Measurements from ENCODE around the gene MMP21.

The MMP21 gene

DNA sequence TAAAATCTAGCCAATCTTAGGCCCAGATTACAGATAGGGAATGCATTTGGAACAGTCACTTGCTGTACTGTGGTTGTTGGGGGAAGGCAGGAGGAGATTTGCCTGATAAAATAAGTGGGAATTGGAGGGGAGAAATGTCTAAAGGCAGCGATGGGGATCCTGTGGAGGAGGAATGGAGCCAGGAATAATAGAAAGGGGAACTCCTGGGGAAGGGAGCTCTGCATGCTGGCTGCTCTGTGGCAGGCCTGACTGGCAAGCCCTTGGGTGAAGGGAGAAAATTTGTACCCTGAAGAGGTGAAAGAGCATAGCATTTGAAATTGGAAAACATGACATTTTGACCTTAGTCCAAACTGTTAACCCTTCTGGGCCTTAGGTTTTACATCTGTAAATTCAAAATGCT, 13.7 kb downstream of the MMP21 start:
- DNase-seq = no peak

DNA sequence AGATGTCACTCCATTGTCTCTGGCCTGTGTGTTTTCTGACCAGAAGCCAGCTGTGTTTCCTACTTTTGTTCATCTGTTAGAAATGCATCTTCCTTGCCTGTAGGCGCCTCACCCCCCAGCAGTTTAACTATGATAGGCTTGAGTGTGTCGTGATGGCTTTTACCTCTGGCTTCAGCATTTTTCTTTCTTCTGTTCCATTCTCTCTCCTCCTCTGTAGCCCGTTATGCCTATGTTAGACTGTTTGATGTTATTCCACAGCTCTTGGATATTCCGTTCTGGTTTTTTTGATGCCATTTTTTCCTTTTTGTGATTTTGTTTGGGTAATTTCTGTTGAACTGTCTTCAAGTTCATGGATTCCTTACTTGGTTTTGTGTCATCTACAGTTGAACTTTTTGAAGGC, 17.9 kb downstream of the MMP21 start:
- DNase-seq = no peak

DNA sequence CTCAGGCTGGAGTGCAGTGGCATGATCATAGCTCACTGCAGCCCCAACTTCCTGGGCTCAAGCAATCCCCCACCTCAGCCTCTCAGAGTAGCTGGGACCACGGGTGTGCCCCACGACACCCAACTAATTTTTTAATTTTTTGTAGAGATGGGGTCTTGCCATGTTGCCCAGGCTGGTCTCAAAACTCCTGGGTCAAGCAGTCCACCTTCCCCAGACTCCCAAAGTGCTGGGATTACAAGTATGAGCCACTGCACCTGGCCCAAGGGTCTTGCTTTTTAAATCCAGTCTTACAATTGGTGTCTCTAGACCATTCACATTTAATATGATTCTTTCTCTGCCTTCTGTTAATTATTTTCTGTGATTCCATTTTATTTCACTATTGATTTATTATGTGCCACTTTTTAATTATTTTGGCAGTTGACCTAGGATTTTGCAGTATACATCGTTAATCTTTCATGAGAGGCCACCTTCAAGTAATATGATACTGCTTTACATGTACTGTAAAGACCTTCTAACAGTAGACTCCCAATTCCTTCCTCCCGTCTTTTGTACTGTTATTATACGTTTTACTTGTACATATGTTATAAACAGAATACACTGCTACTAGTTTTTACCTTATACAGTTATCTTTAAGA, 18.7 kb downstream of the MMP21 start:
- DNase-seq = no peak

DNA sequence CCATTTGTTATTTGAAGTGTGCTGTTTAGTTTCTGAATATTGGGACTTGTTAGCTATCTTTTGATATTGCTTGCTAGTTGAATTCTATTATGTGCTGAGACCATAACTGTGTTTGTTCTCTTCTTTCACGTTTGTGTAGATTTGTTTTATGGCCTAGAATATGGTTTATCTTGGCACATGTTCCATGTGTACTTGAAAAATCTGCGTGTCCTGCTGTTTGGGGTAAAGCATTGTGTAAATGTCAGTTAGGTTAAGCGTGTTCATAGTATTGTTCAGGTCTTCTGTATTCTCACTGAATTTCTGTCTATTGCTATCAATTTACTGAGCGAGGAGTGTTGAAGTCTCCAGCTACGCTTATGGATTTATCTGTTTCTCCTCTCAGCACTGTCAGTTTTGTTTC, 19.4 kb downstream of the MMP21 start:
- DNase-seq = peak; percentile 74 to 77

DNA sequence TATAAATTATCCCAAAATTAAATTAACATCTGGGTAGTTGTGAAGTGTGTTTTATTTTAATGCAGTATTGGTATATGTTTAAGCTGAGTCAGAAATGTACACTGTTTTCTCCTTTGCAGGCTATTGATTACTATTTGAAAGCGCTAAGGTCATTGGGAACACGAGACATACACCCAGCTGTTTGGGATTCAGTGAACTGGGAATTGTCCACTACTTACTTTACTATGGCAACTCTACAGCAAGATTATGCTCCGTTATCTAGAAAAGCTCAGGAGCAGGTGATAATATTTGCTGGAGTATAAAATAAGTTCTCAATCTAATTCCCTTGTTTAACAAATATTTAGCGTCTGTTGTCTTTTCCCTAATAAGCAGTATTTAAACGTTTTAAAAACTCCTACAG, 28.2 kb downstream of the MMP21 start:
- no peak for DNase-seq

DNA sequence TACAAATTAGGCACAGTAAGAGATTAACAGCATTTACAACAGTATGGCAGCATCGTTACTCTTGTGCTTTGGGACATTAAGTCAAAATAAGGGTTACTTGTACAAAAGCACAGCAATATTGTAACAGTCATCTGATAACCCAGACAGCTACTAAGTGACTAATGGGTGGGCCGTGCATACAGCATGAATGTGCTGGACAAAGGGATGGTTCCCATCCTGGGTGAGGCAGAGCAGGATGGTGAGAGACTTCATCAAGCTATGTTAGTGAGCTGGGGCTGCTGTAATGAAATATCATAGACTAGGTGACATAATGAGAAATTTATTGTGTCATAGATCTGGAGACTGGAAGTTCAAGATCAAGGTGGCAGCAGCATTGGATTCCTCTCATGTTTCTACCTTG, 30.7 kb downstream of the MMP21 start:
- no peak for DNase-seq

DNA sequence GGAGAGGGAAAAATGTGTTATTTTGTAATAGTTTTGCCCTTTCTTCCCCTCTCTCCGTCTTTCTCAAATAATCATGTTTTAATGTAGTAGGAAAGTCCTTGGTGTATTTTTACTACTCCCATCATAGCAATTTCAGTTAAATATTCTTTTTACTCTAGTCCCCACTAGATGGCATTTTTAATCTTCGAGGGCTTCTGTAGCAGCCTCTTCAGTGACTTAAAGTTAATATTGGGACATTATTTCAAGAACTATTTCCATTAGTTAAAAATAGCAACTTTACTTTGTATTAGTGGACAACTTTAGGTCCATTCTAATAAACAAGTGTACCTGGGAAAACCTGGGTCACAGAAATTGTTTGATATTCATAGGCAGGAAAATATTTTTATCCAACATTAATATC, 33.2 kb downstream of the MMP21 start:
- no peak for DNase-seq

DNA sequence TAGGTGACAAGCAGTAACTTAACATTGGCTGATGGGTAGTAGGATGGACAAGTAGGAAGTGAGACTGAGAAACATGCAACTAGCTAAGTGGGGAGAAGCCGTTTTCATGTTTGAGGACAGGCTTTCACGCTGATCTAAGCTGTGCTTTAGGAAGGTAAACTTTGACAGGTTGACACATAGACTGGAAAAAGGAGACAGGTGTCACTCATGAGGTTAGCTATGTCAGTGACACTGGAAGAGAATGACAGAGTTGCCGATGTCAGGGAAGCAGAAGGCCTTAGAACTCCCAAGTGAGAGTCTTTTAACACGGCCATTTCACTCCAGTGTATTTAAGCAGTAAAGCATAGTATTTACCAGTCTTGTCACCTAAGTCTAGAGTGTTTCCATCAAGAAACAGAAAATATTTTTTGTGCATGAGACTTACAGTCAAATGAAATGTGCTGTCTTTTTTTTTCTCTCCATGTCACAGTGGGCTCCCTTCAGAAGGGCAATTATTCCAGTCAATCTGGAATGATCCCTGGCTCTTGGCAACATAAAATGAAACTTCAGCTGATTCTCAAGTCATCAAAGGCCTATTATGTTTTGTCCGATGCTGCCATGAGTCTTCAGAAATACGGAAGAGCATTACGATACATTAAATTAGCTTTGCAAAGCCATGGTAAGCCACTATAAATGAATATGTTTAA, 35.5 kb downstream of the MMP21 start:
- no peak for DNase-seq

DNA sequence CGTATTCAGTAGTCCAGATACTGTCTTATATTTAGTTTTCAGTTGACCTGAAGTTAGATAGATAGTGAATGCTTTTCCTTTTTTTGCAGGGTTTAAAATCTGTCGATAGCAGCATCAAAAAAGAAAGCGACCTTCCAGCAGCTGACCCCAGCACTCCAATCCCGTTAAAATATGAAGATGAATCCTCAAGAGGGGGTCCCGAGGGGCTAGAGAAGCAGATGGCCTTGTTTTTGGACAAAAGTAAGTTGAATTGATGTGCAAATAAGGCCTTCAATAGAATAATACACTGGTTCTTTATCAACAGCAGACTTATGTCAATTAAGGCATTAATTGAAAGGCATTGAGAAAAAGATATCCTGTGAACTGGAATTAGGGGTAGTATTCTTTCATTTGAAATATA, 37.4 kb downstream of the MMP21 start:
- no peak for DNase-seq

DNA sequence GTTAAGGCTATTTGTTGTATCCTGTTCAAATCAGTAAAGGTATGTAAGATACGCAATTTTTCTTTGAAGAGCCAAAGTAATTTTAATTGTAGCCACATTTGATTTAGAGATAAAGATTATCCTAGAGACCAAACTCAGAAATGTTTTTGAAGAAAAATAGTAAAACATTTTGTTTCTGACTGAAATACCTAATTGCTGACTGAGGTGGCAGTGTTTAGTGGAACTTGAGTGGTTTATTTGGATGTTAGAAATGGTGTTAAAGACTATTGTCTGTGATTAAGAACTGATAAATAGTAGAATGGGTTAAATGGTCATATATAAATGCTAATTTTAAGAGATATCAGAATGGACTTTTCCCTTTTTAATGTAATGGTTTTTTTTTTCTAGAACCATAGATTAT, 40.8 kb downstream of the MMP21 start:
- DNase-seq = no peak

DNA sequence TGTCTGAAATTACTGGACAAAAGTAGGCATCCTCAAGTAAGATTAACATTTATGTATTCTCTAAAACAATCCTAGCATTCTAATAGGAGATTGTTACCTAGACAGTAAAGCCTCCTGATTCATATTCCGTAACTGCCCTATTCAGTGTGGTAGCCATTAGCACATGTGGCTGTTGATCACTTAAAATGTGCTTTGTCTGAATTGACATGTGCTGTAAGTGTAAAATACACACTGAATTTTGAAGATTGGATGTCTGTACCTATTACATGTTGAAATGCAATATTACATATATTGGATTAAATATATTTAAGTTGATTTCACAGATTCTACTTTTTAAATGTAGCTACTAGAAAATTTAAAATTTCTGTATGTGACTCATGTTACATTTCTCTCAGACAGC, 41.5 kb downstream of the MMP21 start:
- no peak for DNase-seq

DNA sequence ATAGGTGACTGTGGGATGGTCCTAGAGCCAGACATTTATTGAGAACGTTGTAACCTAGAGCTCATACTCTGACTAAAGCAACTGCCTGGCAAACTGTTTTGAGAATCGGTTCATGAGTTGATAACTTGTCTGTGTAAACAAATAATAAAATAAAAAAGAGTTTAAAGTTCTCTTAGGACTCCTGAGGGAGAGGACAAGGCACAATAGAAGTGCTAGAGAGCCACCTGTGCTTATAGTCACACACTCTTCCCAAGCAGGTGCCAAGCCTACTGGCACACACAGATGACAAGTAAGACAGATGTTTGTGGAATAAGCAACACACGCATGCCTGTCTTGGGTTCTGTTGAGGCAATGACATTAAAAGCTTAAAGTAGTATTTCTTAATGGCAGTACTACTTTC, 48.2 kb downstream of the MMP21 start:
- DNase-seq = no peak

DNA sequence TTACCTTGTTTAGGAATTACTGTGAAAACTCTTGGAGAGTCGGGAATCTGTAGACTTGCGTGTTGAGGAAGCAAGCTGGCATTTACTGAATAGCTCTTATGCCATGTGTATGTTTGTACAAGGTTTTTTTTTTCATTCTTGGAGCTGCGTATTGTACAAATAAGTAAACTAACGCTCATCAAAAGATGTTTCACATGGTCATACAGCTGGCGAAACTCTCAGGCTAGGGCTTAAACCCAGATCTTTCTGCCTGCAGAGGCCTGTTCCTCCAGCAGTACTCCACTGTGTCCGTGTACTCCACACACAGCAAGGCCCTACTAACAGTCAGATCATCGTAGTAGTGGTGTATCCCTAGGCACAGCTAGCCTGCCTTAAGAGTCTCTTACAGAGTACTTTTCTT, 48.7 kb downstream of the MMP21 start:
- DNase-seq = no peak

DNA sequence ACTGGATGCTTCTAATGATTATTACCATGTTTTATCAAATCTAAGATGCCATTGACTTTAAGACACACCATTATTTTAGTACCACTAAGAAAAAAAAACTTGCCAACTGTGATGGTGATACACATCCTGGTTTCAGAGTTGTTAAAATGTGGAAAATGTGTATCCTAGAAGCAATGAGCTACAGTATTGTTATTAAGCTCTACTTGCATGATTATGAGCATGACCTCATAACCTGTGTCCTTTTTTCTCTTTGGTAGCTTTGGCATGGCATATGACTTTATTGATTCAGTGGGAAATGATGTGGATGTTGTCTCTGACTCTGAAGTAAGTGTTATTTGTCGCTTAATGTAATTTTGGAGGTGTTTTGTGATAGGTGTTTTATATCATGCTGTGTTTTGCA, 52.8 kb downstream of the MMP21 start:
- DNase-seq = no peak

DNA sequence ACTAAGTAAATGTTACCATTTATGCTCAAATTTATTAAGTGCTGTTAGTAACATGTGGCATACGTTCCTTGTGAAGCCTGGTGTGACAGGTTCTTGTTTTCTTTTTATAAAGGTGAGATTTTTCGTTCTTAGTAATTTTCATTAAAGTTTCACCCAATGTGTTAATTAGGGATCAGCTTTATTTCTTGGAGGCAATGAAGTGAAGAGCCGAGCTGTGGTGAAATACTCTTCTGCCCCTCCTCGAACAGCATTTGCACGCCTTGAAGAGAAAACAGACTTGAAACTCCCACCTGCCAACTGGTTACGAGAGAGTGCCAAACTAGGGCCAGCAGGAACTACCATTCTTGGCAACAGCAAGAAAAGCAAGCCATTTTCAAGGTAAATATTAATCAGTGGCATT, 54.6 kb downstream of the MMP21 start:
- no peak for DNase-seq

DNA sequence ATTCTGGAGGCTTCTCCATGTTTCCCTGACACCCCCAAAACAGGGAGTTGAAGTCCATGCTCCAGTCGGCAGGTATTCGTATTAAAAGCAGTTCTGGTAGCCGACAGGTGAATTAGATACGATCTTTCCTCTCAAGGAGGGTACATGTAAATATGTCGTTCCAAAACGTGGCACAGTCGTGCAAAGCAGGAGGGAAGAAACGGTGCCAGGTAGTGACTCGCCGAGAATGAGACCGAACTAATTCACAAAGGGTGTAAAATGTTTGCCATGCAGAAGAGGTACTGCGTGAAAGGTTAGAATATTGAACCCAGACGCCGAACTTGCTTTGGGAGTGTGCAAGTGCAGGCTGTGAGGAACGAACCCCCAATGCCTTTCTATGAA, 55.6 kb downstream of the MMP21 start:
- DNase-seq = no peak

DNA sequence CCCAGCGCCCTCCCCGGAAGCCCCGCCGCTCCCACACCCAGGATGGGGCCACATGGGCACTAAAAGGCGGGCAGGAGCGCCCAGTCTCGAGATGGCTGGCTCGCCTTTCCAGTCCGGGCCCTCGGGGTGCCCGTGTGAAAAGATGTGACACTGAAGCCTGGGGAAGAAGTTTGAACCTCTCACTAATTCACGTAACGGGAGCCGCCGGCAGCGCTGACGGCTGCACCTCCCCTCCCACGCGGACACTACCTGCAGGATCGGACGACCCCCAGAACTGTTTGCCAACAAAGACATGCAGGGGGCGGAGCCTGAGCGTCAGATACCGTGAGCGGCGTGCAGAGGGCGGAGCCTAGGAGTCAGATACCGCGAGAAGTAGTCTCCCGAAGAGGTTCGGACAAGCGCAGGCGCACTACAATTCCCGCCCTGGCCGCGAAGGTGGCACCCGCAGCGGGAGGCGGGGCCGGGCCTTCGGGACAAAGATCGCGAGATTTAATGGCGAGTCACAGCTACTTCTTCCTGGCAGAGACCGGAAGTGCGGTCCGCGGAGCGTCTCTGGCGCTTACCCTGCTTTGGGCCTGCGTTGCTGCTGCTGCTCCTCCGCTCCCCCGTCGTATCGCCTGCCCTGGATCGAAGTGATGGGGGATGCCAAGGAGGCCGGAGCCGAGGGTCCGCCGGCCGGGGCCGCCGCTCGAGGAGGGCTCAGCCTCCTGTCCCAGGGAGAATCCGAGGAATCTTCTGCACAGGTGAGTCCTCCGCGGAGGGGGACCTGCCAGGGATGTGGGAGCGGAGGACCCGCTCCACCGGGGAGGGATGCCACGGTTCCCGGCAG, 56.2 kb downstream of the MMP21 start, which contains the start of gene EDRF1:
Gene EDRF1, plus strand, starts transcription at position 537 of the 829 bp plus-strand sequence. Its CDS starts 99 bp downstream, at position 636.
- peak; percentile 96 to 99 for DNase-seq

Data from SHP77 (cell line).